T-helper 2 cell (primary cell): ENCODE results near the gene BGN.

Experiments
- DNase-seq, 5 experiments: peaks; one replicate each; pipeline versions ENCODE4 v3.0.0 to v3.0.0-alpha.2; 2012 to 2022

The BGN gene

GRCh38 chrX:153462291-153462690 is 32.5 kb upstream of the BGN start:
- no peak for DNase-seq

DNA sequence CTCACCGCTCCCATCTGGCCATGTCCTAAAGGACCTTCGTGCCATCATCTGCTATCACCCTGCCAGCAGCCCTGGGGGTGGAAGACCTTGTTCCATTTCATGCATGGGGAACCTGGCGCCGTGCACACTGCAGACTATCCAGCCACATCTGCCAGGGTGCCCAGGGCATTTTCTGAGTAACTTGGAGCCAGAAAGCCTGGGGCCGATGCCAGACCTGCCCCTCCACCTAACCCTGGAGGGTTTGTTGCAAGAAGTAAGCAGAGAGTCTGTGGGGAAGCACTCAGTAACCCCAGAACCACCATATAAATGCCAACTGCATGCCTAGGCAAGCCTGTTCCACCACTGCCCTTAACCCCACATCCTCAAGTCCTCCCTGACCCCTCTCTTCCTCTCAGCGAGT is 31.7 kb upstream of the BGN start:
- no peak for DNase-seq

GRCh38 chrX:153463556-153463955 is 31.2 kb upstream of the BGN start:
- no peak for DNase-seq

GRCh38 chrX:153464116-153464515 is 30.7 kb upstream of the BGN start:
- no peak for DNase-seq

DNA sequence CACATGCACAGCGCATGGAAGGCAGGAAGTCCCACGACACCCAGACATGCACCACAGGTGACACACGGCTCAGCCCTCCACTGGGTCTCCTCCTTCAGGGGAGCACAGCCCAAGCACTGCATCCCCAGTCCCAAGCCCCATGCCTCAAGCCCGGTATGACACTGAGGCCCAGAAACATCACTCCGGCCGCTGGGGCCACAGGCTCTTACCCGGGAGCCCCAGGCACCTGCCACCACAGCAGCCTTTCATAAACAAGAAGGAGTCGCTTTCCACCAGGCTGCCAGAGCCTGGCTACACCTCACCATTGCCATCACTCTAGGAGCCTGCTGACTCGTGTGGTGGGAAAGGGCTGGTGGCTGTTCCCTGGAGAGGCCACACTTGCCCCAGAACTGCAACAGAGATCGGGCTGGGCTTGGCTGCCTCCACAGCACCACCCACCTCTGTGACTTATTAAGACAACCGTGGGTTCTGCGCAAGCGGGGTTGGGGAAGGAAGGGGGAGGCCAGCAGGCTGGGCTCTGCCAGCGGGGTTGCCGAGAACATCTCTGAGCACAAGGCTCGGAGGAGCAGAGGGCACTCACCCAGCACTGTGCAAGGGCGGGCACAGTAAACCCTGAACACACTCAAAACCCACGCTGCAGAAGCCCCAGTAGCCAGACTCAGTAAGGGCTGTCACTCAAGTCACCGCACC is 28.9 kb upstream of the BGN start:
- DNase-seq: no peak

DNA sequence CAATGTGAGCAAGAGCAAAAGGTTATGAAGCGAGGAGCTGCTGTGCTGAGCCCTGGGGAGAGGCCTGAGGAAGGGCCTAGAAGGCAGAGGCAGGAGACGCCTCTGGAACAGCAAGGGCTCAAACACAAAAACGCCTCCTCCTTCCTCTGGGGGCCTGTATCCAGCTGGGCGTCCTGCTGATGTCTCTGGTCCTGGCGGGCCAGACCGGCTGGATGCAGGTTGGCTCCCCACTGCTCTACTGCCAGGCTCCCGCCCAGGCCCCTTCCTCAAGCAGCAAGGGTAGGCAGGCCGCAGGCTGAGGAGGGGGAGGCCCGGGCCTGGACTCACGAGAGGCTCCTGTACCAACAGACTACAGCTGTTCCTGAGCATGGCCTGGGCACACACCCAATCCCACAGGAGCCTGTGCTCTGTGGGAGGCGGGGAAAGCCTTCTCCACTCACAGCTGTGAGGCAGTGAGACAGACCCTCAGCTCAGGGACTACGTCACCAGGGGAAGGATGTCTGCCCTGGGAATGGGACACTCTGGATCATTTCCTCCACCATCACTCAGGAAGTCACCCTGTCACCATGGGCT is 26.7 kb upstream of the BGN start:
- no peak for DNase-seq

GRCh38 chrX:153469811-153470410 is 24.9 kb upstream of the BGN start:
- DNase-seq: peak in 2 of 5 experiments; percentile 5 to 40

GRCh38 chrX:153470411-153471363 is 24.1 kb upstream of the BGN start, which contains the start of gene HAUS7:
Gene HAUS7, minus strand, starts transcription at chrX:153470576. Its CDS starts 19 bp downstream, at chrX:153470557.
- DNase-seq: peak; percentile 73 to 94 (median 78)

GRCh38 chrX:153471663-153472280 is 23.0 kb upstream of the BGN start:
- DNase-seq: no peak

DNA sequence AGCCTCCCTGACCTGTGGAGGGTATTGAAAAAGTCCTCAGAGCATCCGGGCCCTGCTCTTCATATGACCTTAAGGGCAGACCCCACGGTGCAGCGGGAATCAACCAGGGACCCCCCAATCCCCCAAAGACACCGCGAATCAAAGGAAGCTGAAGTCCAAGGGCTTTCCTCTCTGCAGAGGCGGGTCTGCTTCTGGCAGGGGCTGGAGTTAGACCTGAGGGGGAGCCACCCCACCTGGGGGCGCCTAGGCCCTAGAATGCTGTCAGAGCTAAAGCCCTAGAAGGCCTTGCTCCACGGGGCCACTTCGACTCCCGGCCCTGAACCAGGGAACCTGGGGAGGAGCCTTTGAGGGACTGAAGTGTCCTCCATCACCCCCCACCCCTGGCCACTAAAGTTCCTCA is 21.7 kb upstream of the BGN start:
- DNase-seq: no peak

GRCh38 chrX:153474266-153474665 is 20.5 kb upstream of the BGN start:
- DNase-seq: no peak

DNA sequence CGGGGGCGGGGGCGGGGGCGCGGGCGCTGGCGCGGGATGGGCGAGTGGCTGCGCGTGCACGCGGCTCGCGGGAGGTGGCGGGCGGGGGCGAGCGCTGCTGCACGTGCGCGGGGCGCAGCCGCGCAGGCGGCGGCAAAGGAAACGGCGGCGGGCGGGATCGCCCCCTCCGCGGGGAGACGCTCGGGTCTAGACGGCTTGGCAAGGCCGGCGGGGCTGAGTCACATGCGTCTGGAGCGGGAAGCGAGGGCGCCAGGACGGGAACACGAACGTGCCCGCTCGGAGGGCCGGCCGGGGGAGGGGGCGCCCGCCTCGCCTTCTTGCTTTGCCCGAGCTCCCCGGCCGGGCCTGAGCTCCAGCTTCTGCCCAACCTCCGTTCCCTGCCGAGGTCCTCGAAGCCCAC is 20.1 kb upstream of the BGN start:
- peak; percentile 8 to 50 (median 34) for DNase-seq

- no peak for DNase-seq
Measured at GRCh38 chrX:153475271-153475670, 19.5 kb upstream of the BGN start.

GRCh38 chrX:153475751-153476281 is 19.0 kb upstream of the BGN start:
- DNase-seq: no peak

GRCh38 chrX:153476666-153477363 is 18.0 kb upstream of the BGN start:
- no peak for DNase-seq

- DNase-seq: no peak
Measured at GRCh38 chrX:153477364-153477857, 17.4 kb upstream of the BGN start.

DNA sequence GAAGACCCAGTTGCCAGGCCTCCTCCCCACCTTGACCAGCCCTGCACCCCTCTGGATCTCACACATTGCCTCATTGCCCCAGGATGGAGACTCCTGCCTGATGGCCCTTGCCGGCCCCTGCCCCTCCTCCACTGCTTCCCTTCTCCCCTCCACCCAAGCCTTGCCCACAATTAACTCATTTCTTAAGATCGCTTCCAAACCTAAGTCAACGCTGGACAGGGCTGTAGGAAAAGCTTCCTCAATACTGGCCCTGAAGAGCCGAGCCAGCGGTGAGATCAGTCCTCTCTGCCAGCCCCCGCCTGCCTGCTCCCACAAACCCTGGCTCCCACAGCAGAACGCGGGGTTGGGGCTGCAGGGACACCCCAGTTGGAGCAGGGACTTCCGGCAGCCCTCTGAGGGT is 16.9 kb upstream of the BGN start:
- DNase-seq: no peak

- no peak for DNase-seq
Measured at GRCh38 chrX:153478746-153479145, 16.0 kb upstream of the BGN start.

DNA sequence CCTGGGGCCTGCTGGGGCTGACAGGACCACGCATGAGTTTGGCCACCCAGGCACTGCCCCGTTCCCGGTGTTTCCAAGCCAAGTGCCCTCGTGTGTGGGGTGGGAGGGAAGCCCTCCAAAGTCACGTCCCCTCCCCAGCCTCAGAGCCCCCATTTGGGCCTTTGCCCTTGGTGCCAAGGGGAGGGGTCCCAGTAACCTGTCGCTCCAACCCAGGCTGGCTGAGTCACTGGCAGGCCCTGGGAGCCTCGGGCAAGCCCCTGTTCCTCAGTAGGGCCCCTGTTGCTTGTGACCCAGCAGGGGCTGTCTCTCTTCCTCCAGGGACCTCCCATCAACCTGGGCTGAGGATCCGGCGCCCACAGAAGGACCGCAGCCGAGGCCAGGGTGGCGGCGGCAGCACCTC is 13.7 kb upstream of the BGN start:
- no peak for DNase-seq

GRCh38 chrX:153482376-153483015 is 12.3 kb upstream of the BGN start:
- DNase-seq: no peak
